IMR-90 (cell line): ENCODE data around the gene CACNA1I. TPM values are rescaled to one million over a fixed set of nuclear protein-coding genes. Genes with fewer than 3 reads are reported as not detected.

ENCODE experiments used
- ATAC-seq: fragments of 200-7000 bp; cut with Tn5 transposase; 2 replicates; pipeline ENCODE4 v1.9.1; 2020; ENCODE audit warnings: low read depth, mild to moderate bottlenecking, moderate library complexity
- BruUV-seq: library from RNA; stranded (reverse); fragments of 400-500 nt; replicated peaks from 2 replicates; lab custom pipeline; 2021; lab: Mats Ljungman, UMichigan
- CTCF ChIA-PET: fragments of 300-600 bp; formaldehyde crosslinking; extraction: SDS; loops from one replicate; lab custom pipeline; 2021; ENCODE audit warnings: antibody characterized with exemption; lab: Yijun Ruan, JAX
- POLR2A ChIA-PET: fragments of 300-600 bp; sonication (Branson Sonifier 250); formaldehyde crosslinking; loops from one replicate; lab custom pipeline; 2022; ENCODE audit warnings: antibody characterized with exemption; ENCODE audit not compliant: unreplicated experiment; lab: Charles Lee
- DNase-seq: peaks from one replicate; pipeline ENCODE4 v3.0.0; 2013
- H2AFZ ChIP-seq: replicated peaks from 2 replicates; pipeline ENCODE3; 2013; ENCODE audit warnings: low read length, mild to moderate bottlenecking; ENCODE audit not compliant: poor library complexity
- H2AK5ac ChIP-seq: 2 replicates; pipeline ENCODE4 v1.6.1; 2013; ENCODE audit warnings: low read depth, low read length, inconsistent platforms
- H2AK9ac ChIP-seq: replicated peaks from 2 replicates; pipeline ENCODE3; 2013; ENCODE audit warnings: mild to moderate bottlenecking, low read depth, low read length, moderate library complexity; ENCODE audit not compliant: poor library complexity
- H2BK120ac ChIP-seq: 2 replicates; pipeline ENCODE4 v1.6.1; 2013; ENCODE audit warnings: low read depth, low read length, inconsistent platforms
- H2BK15ac ChIP-seq: 3 replicates; pipeline ENCODE4 v1.6.1; 2013; ENCODE audit warnings: low read depth, low read length, inconsistent platforms
- H2BK20ac ChIP-seq: 2 replicates; pipeline ENCODE4 v1.6.1; 2013; ENCODE audit warnings: low read depth, mild to moderate bottlenecking, inconsistent platforms, low read length, moderate library complexity
- H2BK5ac ChIP-seq: 2 replicates; pipeline ENCODE4 v1.6.1; 2013; ENCODE audit warnings: mild to moderate bottlenecking, low read depth, low read length, inconsistent platforms; ENCODE audit not compliant: poor library complexity, severe bottlenecking
- H3K14ac ChIP-seq: replicated peaks from 2 replicates; pipeline ENCODE4 v1.6.1; 2013; ENCODE audit warnings: low read depth, low read length, inconsistent platforms
- H3K18ac ChIP-seq: 2 replicates; pipeline ENCODE4 v1.6.1; 2013; ENCODE audit warnings: low read depth, low read length, control low read depth
- H3K23ac ChIP-seq: 2 replicates; pipeline ENCODE4 v1.6.1; 2013; ENCODE audit warnings: low read depth, low read length, inconsistent platforms
- H3K27ac ChIP-seq: 2 replicates; pipeline ENCODE4 v1.5.1; 2013; ENCODE audit warnings: mild to moderate bottlenecking, control low read depth, low read length; ENCODE audit not compliant: insufficient read depth
- H3K27me3 ChIP-seq: 2 replicates; pipeline ENCODE4 v1.6.1; 2013; ENCODE audit warnings: low read length; ENCODE audit not compliant: control insufficient read depth, insufficient read depth
- H3K36me3 ChIP-seq: 2 replicates; pipeline ENCODE4 v1.6.1; 2013; ENCODE audit warnings: low read length, mixed read lengths; ENCODE audit not compliant: control insufficient read depth, insufficient read depth
- H3K4ac ChIP-seq: 2 replicates; pipeline ENCODE4 v1.6.1; 2013; ENCODE audit warnings: low read depth, low read length, inconsistent platforms
- H3K4me1 ChIP-seq: 2 replicates; pipeline ENCODE4 v1.6.1; 2013; ENCODE audit warnings: low read length, mixed read lengths; ENCODE audit not compliant: control insufficient read depth, insufficient read depth
- H3K4me2 ChIP-seq: 2 replicates; pipeline ENCODE4 v1.6.1; 2013; ENCODE audit warnings: low read depth, mild to moderate bottlenecking, control low read depth, low read length, moderate library complexity
- H3K4me3 ChIP-seq: 2 replicates; pipeline ENCODE4 v1.5.1; 2013; ENCODE audit warnings: low read depth, mild to moderate bottlenecking, control low read depth, low read length, moderate library complexity; ENCODE audit not compliant: insufficient read depth
- H3K56ac ChIP-seq: 2 replicates; pipeline ENCODE4 v1.6.1; 2013; ENCODE audit warnings: low read length, inconsistent platforms; ENCODE audit not compliant: insufficient read depth; ENCODE audit errors: extremely low read depth
- H3K79me1 ChIP-seq, 2 experiments: 2 replicates each; pipeline ENCODE4 v1.6.1; 2013; ENCODE audit warnings: low read length in 2 of 2, inconsistent platforms in 1 of 2, low read depth in 1 of 2
- H3K9ac ChIP-seq: 2 replicates; pipeline ENCODE4 v1.6.1; 2013; ENCODE audit warnings: low read depth, low read length, control low read depth
- H3K9me1 ChIP-seq: 2 replicates; pipeline ENCODE4 v1.6.1; 2013; ENCODE audit warnings: low read length, inconsistent platforms; ENCODE audit not compliant: insufficient read depth
- H3K9me3 ChIP-seq: 2 replicates; pipeline ENCODE4 v1.6.1; 2013; ENCODE audit warnings: low read length; ENCODE audit not compliant: control insufficient read depth, insufficient read depth
- H4K20me1 ChIP-seq: 2 replicates; pipeline ENCODE4 v1.6.1; 2013; ENCODE audit warnings: low read length, inconsistent platforms; ENCODE audit not compliant: insufficient read depth
- H4K5ac ChIP-seq: 2 replicates; pipeline ENCODE4 v1.6.1; 2013; ENCODE audit warnings: mild to moderate bottlenecking, low read depth, low read length, control low read depth
- H4K8ac ChIP-seq, 2 experiments: 2 replicates each; pipeline ENCODE4 v1.6.1; 2013; ENCODE audit warnings: low read depth in 2 of 2, low read length in 2 of 2, control low read depth in 1 of 2, inconsistent platforms in 1 of 2
- H4K91ac ChIP-seq: 2 replicates; pipeline ENCODE4 v1.6.1; 2013; ENCODE audit warnings: low read depth, low read length, inconsistent platforms; ENCODE audit not compliant: insufficient read depth
- BHLHE40 ChIP-seq: fragments of 150-350 bp; IDR thresholded peaks from 2 replicates; pipeline ENCODE4 v1.6.1; 2016; ENCODE audit warnings: mild to moderate bottlenecking, low read depth, low read length
- CEBPB ChIP-seq: IDR thresholded peaks from 2 replicates; pipeline ENCODE4 v1.6.1; 2012; ENCODE audit warnings: low read depth, low read length, improper control_type of control experiment
- CHD1 ChIP-seq: IDR thresholded peaks from 2 replicates; pipeline ENCODE4 v1.6.1; 2012; ENCODE audit warnings: low read depth, low read length, improper control_type of control experiment
- FOS ChIP-seq: fragments of 150-350 bp; IDR thresholded peaks from 2 replicates; pipeline ENCODE4 v1.6.1; 2016; ENCODE audit warnings: low read depth, low read length
- MAFK ChIP-seq: IDR thresholded peaks from 2 replicates; pipeline ENCODE4 v1.6.1; 2012; ENCODE audit warnings: low read depth, low read length, improper control_type of control experiment
- MAZ ChIP-seq: IDR thresholded peaks from 2 replicates; pipeline ENCODE4 v1.6.1; 2012; ENCODE audit warnings: low read depth, mild to moderate bottlenecking, low read length, improper control_type of control experiment, moderate library complexity, borderline replicate concordance
- MXI1 ChIP-seq: IDR thresholded peaks from 2 replicates; pipeline ENCODE4 v1.6.1; 2012; ENCODE audit warnings: low read depth, mild to moderate bottlenecking, low read length, moderate library complexity, borderline replicate concordance
- RAD21 ChIP-seq: IDR thresholded peaks from 2 replicates; pipeline ENCODE4 v1.6.1; 2012; ENCODE audit warnings: low read length, improper control_type of control experiment
- RCOR1 ChIP-seq: IDR thresholded peaks from 2 replicates; pipeline ENCODE4 v1.6.1; 2012; ENCODE audit warnings: mild to moderate bottlenecking, low read length, improper control_type of control experiment; ENCODE audit not compliant: insufficient replicate concordance
- RFX5 ChIP-seq: IDR thresholded peaks from 2 replicates; pipeline ENCODE4 v1.8.0; 2012; ENCODE audit warnings: low read depth, mild to moderate bottlenecking, low read length, moderate library complexity
- SMC3 ChIP-seq: fragments of 150-350 bp; IDR thresholded peaks from 2 replicates; pipeline ENCODE4 v1.6.1; 2016; ENCODE audit warnings: low read depth, mild to moderate bottlenecking, antibody characterized with exemption, low read length, moderate library complexity
- WGBS, 2 experiments: methylation state at CpG; one replicate each; pipeline versions ENCODE4 v1.1.5 to v1.1.7; 2013; ENCODE audit warnings: missing lambda C conversion rate in 2 of 2; ENCODE audit not compliant: insufficient read length in 1 of 2; ENCODE audit errors: extremely low coverage in 2 of 2; 5-methylcytosine and 5-hydroxymethylcytosine counted together
- dilution Hi-C: fragments of 300-500 bp; cut with HindIII; formaldehyde crosslinking; loops from one replicate; pipeline ENCODE4 v1.14.3; 2018; ENCODE audit warnings: low sequenced_read_pairs; ENCODE audit not compliant: unreplicated experiment
- in situ Hi-C: fragments of 300-500 bp; cut with MboI; formaldehyde crosslinking; loops from 3 replicates; pipeline ENCODE4 v1.14.3; 2019; ENCODE audit warnings: low sequenced_read_pairs, inconsistent platforms, mixed read lengths
- intact Hi-C: fragments of 100-400 bp; cut with micrococcal nuclease; formaldehyde crosslinking; loops from 2 replicates; pipeline ENCODE4 v1.10.0; 2022
- polyA plus RNA-seq, 3 experiments: library from polyadenylated mRNA; depleted of rRNA; stranded (reverse); fragments of >200 nt; gene quantifications; 2 replicates each; pipeline ENCODE4 v1.2.3, GENCODE V29; 2012; ENCODE audit warnings: low replicate concordance in 1 of 3
- total RNA-seq: library from RNA; depleted of rRNA; stranded (reverse); fragments of >200 nt; gene quantifications from 2 replicates; pipeline ENCODE4 v1.2.3, GENCODE V29; 2012
- TF ChIP-seq, protein P1 (sequence below): fragments of 150-350 bp; IDR thresholded peaks from 2 replicates; pipeline ENCODE4 v1.6.1; 2017; ENCODE audit warnings: mild to moderate bottlenecking, antibody characterized with exemption, low read length, low read depth
- TF ChIP-seq, protein P2 (sequence below): conservative IDR thresholded peaks from 2 replicates; pipeline ENCODE4 v1.5.1; 2012; ENCODE audit warnings: mild to moderate bottlenecking, low read depth, low read length, improper control_type of control experiment

CACNA1I gene
- total and polyA plus RNA-seq, 2 of the 4 experiments (the other 2 are of a cell fraction) = under 0.01 to 0.02 TPM

DNA sequence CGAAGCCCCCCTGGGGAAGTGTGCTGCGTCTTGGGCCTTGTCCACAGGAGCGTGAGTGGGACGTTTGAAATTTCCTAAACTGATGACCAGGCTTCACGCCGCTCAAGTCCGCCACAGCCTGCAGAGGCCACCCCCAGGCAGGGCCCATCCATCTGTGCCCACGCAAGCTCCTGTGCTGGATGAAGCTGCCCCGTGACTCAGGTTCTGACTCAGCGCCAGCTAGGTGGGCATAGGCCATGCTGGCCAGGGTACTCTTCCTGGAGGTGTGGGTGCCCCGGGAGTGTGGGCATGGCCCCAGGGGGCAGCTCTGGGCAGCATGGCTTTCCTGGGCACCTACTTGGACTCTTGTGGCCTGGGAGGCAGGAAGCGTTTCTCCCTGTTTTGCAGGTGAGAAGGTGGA lies 134.8 kb downstream of the CACNA1I start:
- no peak overlapping the region for H4K5ac ChIP-seq
- no peak overlapping the region for H2BK5ac ChIP-seq
- no peak overlapping the region for H3K23ac ChIP-seq
- no peak overlapping the region for H3K18ac ChIP-seq
- in situ Hi-C loops (no loop called here), dilution Hi-C loops (no loop called here), intact Hi-C loops (no loop called here)
- no peaks in the 10 kb centered on the region for H3K9me3 ChIP-seq
- H3K4ac ChIP-seq = no peak overlapping the region
- BruUV-seq = no TSS peak
- H4K91ac ChIP-seq = no peak overlapping the region
- ChIA-PET POLR2A (no interaction called here), CTCF (no interaction called here)
- peaks cover 6% of the 10 kb centered on the region; the same call in 1 of the 2 replicates for H3K4me1 ChIP-seq
- no peak overlapping the region for H2BK20ac ChIP-seq
- H3K9ac ChIP-seq = no peak overlapping the region
- H3K27me3 ChIP-seq = peaks cover 54% of the 10 kb centered on the region
- no peak overlapping the region for H3K4me3 ChIP-seq
- no peak overlapping the region for H4K8ac ChIP-seq
- ATAC-seq (no peak), DNase-seq (no peak)
- no peaks in the 10 kb centered on the region for H3K79me1 ChIP-seq
- H2AFZ ChIP-seq = no peak overlapping the region
- no peaks in the 10 kb centered on the region for H3K36me3 ChIP-seq
- no peaks in the 10 kb centered on the region for H4K20me1 ChIP-seq
- no peak overlapping the region for H2AK5ac ChIP-seq
- H3K27ac ChIP-seq = no peak overlapping the region
- H2BK120ac ChIP-seq = no peak overlapping the region
- H3K9me1 ChIP-seq = no peaks in the 10 kb centered on the region
- WGBS, 2 experiments = 94% methylated on average over 11 of the region's 12 CpGs; no CpG with 5 or more reads in 1 of the 2 experiments
- H2AK9ac ChIP-seq = no peak overlapping the region
- H2BK15ac ChIP-seq = no peak overlapping the region
- H3K56ac ChIP-seq = no peak overlapping the region
- H3K4me2 ChIP-seq = no peak overlapping the region
- TF ChIP-seq CHD1 = no peak
- TF ChIP-seq, protein P1, sequence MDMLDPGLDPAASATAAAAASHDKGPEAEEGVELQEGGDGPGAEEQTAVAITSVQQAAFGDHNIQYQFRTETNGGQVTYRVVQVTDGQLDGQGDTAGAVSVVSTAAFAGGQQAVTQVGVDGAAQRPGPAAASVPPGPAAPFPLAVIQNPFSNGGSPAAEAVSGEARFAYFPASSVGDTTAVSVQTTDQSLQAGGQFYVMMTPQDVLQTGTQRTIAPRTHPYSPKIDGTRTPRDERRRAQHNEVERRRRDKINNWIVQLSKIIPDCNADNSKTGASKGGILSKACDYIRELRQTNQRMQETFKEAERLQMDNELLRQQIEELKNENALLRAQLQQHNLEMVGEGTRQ = no peak
- TF ChIP-seq RCOR1 = no peak
- TF ChIP-seq BHLHE40 = no peak
- no peak for TF ChIP-seq FOS
- TF ChIP-seq CEBPB = no peak
- TF ChIP-seq MAFK = no peak
- no peak for TF ChIP-seq RAD21
- no peak for TF ChIP-seq SMC3
- TF ChIP-seq MXI1 = no peak
- TF ChIP-seq, protein P2, sequence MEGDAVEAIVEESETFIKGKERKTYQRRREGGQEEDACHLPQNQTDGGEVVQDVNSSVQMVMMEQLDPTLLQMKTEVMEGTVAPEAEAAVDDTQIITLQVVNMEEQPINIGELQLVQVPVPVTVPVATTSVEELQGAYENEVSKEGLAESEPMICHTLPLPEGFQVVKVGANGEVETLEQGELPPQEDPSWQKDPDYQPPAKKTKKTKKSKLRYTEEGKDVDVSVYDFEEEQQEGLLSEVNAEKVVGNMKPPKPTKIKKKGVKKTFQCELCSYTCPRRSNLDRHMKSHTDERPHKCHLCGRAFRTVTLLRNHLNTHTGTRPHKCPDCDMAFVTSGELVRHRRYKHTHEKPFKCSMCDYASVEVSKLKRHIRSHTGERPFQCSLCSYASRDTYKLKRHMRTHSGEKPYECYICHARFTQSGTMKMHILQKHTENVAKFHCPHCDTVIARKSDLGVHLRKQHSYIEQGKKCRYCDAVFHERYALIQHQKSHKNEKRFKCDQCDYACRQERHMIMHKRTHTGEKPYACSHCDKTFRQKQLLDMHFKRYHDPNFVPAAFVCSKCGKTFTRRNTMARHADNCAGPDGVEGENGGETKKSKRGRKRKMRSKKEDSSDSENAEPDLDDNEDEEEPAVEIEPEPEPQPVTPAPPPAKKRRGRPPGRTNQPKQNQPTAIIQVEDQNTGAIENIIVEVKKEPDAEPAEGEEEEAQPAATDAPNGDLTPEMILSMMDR = no peak
- no peak for TF ChIP-seq RFX5
- no peak for TF ChIP-seq MAZ
- H3K14ac ChIP-seq = no peak overlapping the region
